GM12874 (cell line): ENCODE measurements around the gene SLC25A23.

ENCODE experiments used
- TF ChIP-seq, protein P1 (sequence below): IDR thresholded peaks from 2 replicates; pipeline ENCODE4 v1.5.1; 2011; ENCODE audit warnings: low read depth, mild to moderate bottlenecking, control low read depth, low read length, moderate library complexity; ENCODE audit not compliant: insufficient read depth

Gene SLC25A23

DNA sequence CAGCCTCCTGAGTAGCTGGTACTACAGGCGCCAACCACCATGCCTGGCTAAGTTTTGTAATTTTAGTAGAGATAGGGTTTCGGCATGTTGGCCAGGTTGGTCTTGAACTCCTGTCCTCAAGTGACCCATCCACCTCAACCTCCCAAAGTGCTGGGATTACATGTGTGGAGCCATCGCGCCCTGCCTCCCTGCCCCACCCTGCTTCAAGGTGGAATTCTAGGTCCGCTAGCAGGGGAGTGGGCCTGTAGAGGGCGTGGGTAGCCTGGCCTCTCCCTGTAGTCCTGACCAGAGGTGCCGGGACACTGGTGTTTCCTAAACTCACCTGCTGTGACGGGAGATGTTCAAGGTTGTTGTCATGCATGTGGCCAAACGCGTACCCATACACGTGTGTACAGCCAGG lies 26.4 kb downstream of the SLC25A23 start:
- TF ChIP-seq, protein P1, sequence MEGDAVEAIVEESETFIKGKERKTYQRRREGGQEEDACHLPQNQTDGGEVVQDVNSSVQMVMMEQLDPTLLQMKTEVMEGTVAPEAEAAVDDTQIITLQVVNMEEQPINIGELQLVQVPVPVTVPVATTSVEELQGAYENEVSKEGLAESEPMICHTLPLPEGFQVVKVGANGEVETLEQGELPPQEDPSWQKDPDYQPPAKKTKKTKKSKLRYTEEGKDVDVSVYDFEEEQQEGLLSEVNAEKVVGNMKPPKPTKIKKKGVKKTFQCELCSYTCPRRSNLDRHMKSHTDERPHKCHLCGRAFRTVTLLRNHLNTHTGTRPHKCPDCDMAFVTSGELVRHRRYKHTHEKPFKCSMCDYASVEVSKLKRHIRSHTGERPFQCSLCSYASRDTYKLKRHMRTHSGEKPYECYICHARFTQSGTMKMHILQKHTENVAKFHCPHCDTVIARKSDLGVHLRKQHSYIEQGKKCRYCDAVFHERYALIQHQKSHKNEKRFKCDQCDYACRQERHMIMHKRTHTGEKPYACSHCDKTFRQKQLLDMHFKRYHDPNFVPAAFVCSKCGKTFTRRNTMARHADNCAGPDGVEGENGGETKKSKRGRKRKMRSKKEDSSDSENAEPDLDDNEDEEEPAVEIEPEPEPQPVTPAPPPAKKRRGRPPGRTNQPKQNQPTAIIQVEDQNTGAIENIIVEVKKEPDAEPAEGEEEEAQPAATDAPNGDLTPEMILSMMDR = no peak

DNA sequence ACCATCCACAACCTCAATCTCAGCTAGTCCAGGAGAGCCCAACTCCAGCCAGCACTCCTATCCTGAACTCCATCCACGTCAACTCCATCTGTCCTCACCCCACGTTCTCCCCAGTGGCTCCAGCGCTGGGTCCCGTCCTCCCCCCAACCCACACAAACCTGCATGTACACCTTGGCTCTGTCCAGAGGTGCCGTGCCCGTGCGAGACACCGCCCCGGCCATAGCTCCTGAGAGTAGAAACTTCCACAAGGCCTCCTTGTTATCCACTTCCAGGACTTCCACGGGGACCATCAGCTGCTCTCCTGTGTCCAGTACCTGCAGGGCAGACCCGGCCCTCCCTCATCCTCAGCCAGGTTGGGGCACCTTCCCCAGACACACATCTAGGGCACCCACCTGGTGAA lies 27.7 kb downstream of the SLC25A23 start:
- TF ChIP-seq, protein P1 = no peak

DNA sequence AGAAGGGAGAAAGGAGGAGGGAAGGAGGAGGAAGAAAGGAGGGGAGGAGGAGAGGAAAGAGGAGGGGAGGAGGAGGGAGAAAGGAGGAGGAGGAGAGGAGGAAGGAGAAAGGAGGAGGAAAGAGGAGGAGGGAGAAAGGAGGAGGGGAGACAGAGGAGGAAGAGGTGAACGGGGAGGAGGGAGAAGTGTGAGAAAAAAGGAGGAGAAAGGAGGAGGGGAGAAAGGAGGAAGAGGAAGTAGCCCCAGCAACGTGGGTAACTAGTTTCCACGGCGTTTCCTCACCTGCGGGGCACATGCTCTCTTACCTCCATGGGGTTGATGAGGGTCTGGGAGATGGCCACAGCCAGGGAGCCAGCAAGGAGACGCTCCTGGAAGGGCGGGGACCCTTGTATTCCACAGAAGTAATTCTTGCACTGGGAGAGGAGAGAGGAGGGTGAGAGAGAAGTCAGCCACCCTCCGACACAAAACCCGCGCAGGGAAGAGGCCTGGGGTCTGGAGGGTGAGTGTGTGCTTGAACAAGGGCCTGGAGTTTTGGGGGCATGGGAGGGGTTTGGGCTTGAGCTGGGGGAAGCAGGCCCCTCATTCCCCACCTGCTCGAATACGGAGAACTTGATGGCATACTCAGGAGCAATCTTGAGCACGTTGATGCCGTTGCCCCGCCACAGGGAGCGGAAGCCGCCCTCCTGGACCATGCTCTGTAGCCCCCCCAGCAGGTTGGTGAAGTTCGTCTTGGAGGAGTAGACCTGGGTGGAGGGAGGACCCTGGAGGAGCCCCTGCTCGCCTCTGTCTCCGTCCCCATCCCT lies 30.0 kb downstream of the SLC25A23 start:
- TF ChIP-seq, protein P1 = no peak

DNA sequence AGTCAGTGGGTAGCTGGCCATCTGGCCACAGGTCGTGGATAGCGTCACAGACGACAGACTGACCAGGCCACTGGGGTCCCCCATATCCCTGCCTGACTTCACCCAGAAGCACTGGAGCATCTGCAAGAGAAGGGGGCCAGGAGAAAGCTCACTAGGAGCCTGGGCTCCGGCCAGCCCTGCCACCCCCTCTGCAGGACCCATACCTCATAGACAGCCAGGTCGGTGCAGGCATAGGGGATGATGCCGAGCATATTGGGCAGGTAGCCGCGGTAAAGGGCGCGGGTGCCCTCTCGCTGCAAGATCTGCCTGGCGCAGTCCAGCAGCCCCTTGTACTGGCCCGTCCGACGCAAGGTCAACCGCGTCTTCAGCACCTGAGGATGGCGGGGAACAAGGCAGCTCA lies 32.5 kb downstream of the SLC25A23 start:
- TF ChIP-seq, protein P1 = no peak

DNA sequence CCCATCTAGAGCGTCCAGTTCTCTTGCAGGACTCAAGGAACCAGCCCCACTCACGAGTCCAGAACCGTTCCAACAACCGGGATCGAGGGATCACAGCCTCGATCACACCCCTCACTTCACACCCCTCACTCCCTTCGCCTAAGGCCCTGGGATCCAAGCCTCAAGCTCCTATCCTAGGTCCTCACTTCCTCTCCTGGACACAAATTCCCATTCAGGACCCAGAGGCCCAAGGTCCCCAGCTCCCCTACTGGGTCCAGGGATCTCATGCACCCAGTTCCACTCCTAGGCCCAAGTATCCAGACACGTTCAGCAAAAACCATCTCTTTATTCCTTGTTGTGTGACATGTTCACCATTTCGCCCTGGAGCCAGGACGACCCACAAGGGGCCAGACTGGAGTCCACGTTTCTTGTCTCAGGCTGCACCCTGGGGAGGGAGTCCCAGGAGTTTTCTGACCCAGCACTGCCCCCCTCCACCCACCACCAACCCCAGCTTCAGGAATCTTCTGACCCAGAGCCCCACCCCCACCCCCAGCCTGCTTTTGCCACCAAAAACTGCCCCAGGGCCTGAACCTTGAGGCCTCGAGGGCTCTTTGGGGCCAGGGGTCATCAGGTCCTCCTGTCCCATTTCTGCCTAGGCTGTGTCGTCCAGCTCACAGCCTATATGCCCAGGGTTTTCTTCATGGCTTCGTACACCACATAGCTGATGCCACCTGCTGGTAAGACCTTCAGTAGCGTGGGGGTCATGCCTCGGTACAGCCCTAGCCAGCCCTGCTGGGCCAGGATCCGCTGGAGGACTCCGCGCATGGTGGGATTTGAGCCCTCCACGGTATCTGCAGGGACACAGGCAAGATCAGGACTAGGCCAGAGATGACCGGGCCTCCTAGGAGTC lies 33.6 kb downstream of the SLC25A23 start:
- TF ChIP-seq, protein P1 = no peak

DNA sequence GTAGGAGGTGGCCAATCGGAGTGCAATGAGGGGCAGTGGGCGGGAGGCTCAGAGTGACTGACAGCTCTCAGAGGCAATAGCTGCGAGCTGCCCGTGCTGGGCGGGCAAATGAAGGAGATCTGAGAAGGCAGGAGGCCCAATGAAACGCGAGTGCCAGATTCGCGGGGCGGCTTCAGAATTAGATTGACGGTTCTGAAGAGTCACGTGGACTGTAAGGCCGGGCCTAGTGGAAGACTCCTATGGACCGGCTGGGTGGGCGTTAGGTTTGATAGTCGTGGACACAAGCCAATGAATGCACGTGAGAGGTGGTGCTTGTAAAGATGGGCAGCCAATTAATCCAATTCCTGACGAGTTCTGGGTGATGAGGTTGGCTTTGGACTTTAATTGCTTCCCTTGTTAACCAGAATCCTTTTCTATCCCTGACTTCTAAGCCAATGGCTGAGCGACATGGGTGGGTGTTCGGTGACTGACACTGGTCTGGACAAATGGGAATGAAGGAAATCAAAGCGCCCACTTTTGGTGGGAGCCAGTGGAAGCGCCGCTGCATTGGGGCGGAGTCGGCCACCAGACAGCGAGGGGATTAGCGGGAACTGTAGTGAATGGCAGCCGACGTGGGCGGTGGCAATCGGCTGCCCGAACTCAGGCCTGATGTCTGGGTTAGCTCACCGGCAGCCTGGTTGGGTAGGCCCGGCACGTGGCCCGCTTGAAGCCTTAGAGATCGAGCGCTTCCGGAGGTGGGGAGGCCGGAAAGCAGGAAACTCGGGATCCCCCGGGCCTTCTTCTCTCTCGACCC lies 34.5 kb downstream of the SLC25A23 start:
- TF ChIP-seq, protein P1 = no peak

DNA sequence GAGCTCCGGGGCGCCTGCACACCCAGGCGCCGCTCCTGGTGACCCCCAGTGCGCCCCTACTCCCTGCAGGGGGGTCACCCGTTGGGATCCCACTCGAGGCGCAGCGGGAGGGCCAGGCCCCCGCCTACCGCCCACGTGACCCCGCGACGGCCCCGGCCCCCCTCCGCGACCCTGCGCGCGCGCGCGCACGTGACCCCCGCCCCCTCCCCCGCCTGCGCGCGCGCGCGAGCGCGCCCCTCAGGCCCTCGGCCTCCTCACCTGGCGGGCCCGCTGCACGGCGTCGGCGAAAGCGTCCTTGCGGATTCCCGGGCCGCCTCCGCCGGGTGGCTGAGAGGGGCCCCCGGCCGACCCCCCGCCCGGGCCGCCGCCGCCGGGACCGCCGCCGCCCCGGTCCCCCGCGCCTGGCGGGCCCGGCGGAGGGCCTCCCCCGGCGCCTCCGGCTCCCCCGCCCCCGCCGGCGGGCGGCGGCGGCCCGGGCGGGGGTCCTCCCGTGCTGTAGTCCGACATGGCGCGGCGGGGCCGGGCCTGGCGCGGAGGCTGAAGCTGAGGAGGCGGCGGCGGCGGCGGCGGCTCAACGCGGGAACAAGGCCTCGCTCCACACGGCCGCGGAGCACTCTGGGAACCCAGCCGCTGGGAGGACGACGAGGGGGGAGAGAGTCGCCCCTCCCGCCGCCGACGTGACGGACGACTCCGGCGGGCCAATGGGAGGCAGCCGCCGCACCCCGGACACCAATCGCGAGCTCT lies 35.2 kb downstream of the SLC25A23 start, which contains the start of gene KHSRP:
TSS of gene KHSRP (minus strand) at position 617 of the 744 bp plus-strand sequence. CDS start at position 507, 110 bp downstream.
- TF ChIP-seq, protein P1 = no peak
